ENCODE data around the gene NOL9. TPM values are rescaled to one million over a fixed set of nuclear protein-coding genes. Genes with fewer than 3 reads are reported as not detected.

The NOL9 gene
- total RNA-seq, result 20.6 and 30.4 TPM in 2 replicates

DNA sequence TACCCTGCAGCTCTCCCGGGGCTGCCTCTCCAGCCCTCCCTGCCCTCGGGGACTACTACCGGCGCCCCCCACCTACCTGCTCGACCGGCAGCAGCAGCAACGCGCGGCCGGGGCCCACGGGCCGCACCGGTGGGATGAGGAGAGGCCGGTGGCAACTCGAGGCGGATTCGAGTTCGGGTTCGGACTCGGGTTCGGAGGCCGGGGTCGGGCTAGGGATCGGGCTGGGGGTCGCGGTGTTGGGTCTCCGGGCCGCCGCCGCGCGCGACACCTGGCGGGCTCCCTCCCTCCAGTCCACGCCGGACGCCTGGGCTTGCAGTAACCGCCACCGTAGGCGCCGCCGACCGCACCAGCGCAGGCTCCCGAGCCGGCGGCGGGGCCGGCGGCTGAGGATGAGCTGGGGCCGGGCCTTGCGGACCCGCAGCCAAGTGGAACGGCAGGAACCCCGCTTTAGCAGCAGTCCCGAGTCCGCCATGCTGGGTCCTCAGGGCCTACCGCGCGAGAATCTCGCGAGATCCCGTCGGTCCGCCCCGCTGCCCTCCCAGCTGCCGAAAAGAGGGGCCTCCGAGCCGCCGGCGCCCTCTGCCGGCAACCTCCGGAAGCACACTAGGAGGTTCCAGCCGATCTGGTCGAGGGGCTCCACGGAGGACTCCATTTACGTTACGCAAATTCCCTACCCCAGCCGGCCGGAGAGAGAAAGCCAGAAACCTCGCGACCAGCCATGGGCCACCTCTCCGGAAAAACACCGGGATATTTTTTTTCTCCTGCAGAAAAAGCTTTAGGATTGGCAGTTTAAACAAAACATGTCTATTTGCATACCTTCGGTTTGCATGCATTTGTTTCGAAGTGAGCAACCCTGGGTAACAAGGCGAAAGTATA, at the start of gene NOL9:
Gene NOL9 (minus strand): TSS at position 483 of the 876 bp plus-strand sequence. CDS start 11 bp downstream, at position 472.

DNA sequence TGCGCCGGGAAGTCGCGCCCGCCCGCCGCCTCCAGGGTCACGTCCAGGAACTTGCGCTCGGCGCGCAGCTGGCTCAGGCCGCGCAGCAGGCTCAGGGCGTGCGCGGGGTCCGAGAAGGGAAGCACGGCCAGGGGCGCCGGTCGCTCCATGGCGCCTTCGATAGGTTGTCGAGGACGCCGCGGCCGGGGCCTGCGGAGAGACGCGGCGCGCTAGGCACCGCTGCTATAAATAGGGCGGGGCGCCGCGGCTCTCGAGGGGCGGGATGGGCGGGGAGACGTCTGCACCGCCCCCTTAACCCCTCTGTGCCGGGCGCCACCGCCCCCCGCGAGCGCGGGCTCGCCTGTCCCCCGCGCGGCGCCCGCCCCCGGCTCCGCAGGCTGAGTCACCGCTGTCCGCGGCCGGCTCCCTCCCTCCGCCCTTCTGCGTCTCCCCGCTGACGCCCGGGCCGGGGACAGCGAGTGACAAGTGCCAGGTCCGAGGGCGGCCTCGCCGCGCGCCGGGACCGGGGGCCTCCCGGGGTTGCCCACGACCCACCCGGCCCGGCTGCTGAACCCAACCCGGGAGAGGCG, 48.4 kb upstream of the NOL9 start, which contains the start of gene KLHL21:
Gene KLHL21 (minus strand): TSS at position 201 of the 569 bp plus-strand sequence. CDS start 52 bp downstream, at position 149.

GRCh38 chr1:6579374-6580118, 25.2 kb upstream of the NOL9 start, which contains the start of gene ZBTB48:
ZBTB48 (plus strand) TSS chr1:6579994; CDS start chr1:6580610, 616 bp downstream.

DNA sequence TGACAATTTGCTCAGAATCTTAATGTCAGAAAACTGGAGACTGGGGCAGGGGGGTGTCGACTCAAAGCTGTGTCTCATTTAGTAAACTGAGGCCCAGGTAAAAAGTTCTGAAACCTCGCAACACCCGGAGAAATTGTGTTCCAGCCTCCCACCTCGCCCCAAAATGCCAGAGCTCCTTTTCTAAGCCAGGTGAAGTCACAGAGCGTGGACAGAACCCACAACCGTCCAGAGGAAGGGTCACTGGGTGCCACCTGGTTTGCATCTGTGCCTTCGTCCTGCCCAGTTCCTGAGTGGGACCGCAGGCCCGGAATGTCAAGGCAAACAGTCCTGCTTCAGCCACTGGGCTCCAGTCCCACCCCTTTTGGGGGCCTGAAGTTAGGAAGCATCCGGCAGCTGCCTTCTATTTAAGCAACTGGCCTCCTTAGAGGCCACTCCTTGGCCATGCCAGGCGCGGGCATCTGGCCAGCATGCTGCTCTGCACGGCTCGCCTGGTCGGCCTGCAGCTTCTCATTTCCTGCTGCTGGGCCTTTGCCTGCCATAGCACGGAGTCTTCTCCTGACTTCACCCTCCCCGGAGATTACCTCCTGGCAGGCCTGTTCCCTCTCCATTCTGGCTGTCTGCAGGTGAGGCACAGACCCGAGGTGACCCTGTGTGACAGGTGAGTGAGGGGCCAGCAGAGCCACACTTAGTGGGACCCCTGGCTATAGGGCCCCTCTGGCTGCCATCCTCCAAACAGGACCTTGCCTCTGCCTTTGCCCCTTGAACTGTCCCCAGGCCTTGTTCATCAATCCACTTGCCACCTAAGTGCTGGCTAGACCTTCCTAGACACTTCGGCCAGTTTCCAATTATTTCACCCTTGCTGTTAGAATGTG, 830 bp upstream of the NOL9 start, which contains the start of gene TAS1R1:
Gene TAS1R1 (plus strand): TSS at position 401 of the 872 bp plus-strand sequence. CDS start 67 bp downstream, at position 468.

GRCh38 chr1:6491480-6491962, 62.8 kb downstream of the NOL9 start, which contains the start of gene PLEKHG5:
PLEKHG5 (minus strand) TSS chr1:6491667; CDS start chr1:6477571, 14,096 bp downstream.

Other genes starting within 250 kb of the NOL9 start
- 124 and 147 TPM in 2 replicates for gene ACOT7, start 160.7 kb downstream of the NOL9 start, total RNA-seq
- gene HES2, start 134.6 kb downstream of the NOL9 start, total RNA-seq, result 31.5 and 32.2 TPM in 2 replicates
- 0.67 and 1.1 TPM in 2 replicates for gene ESPN, start 129.7 kb downstream of the NOL9 start, total RNA-seq
- gene TNFRSF25, start 88.3 kb downstream of the NOL9 start, total RNA-seq, result 8.5 and 11.4 TPM in 2 replicates
- gene PLEKHG5, start 62.8 kb downstream of the NOL9 start, total RNA-seq, result 21.5 and 26.6 TPM in 2 replicates
- gene TAS1R1, start 794 bp upstream of the NOL9 start, total RNA-seq, result 0.10 TPM in 1 of 2 replicates, not detected in the other
- gene ZBTB48, start 25.5 kb upstream of the NOL9 start, total RNA-seq, result 10.5 and 24.8 TPM in 2 replicates
- 42.4 and 44.2 TPM in 2 replicates for gene KLHL21, start 48.4 kb upstream of the NOL9 start, total RNA-seq
- gene PHF13, start 59.2 kb upstream of the NOL9 start, total RNA-seq, result 5.0 and 6.4 TPM in 2 replicates
- gene THAP3, start 70.4 kb upstream of the NOL9 start, total RNA-seq, result 17.4 and 18.3 TPM in 2 replicates
- gene DNAJC11, start 147.3 kb upstream of the NOL9 start, total RNA-seq, result 29.8 and 31.7 TPM in 2 replicates
- gene CAMTA1, start 230.9 kb upstream of the NOL9 start, total RNA-seq, result 38.6 and 61.7 TPM in 2 replicates